ENCODE measurements around the gene SLC44A1.
"Not testable (repeated sequence)": the region's sequence is repeated elsewhere in the genome, so short reads cannot be mapped to it uniquely, and the experiment has no call there.

SLC44A1 gene

DNA sequence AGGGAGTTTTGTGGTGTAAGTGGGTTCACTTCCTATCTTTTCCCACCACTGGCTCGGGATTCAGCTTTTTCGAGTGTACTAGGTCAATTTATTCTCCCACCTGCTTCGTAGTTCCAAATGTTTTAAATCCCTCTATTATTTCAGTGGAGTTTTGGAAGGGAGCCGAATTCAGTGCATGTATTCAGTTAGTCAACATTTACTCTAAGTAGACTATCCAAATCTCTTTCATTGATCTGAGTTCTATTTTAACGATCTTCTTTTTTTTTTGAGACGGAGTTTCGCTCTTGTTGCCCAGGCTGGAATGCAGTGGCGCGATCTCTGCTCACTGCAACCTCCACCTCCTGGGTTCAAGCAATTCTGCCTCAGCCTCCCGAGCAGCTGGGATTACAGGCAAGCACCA lies 23.8 kb downstream of the SLC44A1 start:
- H4K8ac ChIP-seq (ENCODE audit: low read length); H2BK15ac ChIP-seq (ENCODE audit: low read depth, poor library complexity, severe bottlenecking); DNase-seq; H3K4me1 ChIP-seq (ENCODE audit: control insufficient read depth, insufficient read depth, low read depth, low read length); H3K4me3 ChIP-seq (ENCODE audit: insufficient read depth in 1 of 2, low read depth in 1 of 2, low read length in 2 of 2); H4K91ac ChIP-seq (ENCODE audit: low read length); H2AFZ ChIP-seq (ENCODE audit: low read depth, low read length); H3K18ac ChIP-seq (ENCODE audit: low read depth in 1 of 2, low read length in 2 of 2); H2BK5ac ChIP-seq (ENCODE audit: low read depth, low read length, poor library complexity, severe bottlenecking); H3K36me3 ChIP-seq (ENCODE audit: control insufficient read depth in 1 of 2, insufficient read depth in 2 of 2, low read depth in 1 of 2, low read length in 2 of 2); H2AK5ac ChIP-seq (ENCODE audit: low read length, severe bottlenecking); H2BK12ac ChIP-seq (ENCODE audit: low read length in 2 of 2); H3K14ac ChIP-seq (ENCODE audit: low read length in 2 of 2); H3K9ac ChIP-seq (ENCODE audit: low read length); H3K23ac ChIP-seq (ENCODE audit: low read length in 2 of 2); H3K4ac ChIP-seq (ENCODE audit: low read depth in 1 of 2, low read length in 2 of 2); H3K4me2 ChIP-seq (ENCODE audit: low read length, poor library complexity, severe bottlenecking); H3K27ac ChIP-seq (ENCODE audit: low read length, poor library complexity, severe bottlenecking); H3K9me3 ChIP-seq (ENCODE audit: control insufficient read depth, low read length); H3K27me3 ChIP-seq (ENCODE audit: control insufficient read depth in 1 of 2, insufficient read depth in 1 of 2, low read length in 2 of 2); H2BK120ac ChIP-seq (ENCODE audit: low read depth, low read length): not testable (repeated sequence)
- WGBS, result 100% methylated on average over 7 of the region's 10 CpGs
- peaks cover 25% of the 10 kb centered on the region for H3K79me1 ChIP-seq (replicated peaks; ENCODE audit: low read length, poor library complexity, severe bottlenecking)

GRCh38 chr9:105269593-105269992 lies 25.1 kb downstream of the SLC44A1 start:
- Histone ChIP-seq H3K18ac (ENCODE audit: low read depth in 1 of 2, low read length in 2 of 2) (no peak overlapping the region), H3K79me1 (replicated peaks; ENCODE audit: low read length, poor library complexity, severe bottlenecking) (peaks cover 27% of the 10 kb centered on the region), H3K9me3 (ENCODE audit: control insufficient read depth, low read length) (no peaks in the 10 kb centered on the region), H3K4ac (ENCODE audit: low read depth in 1 of 2, low read length in 2 of 2) (no peak overlapping the region), H3K23ac (ENCODE audit: low read length in 2 of 2) (no peak overlapping the region), H2BK15ac (ENCODE audit: low read depth, poor library complexity, severe bottlenecking) (no peak overlapping the region), H3K27me3 (ENCODE audit: control insufficient read depth in 1 of 2, insufficient read depth in 1 of 2, low read length in 2 of 2) (no peaks in the 10 kb centered on the region), H3K14ac (ENCODE audit: low read length in 2 of 2) (no peak overlapping the region), H2BK120ac (ENCODE audit: low read depth, low read length) (no peak overlapping the region), H2AK5ac (ENCODE audit: low read length, severe bottlenecking) (no peak overlapping the region), H2AFZ (ENCODE audit: low read depth, low read length) (no peak overlapping the region), H3K4me1 (ENCODE audit: control insufficient read depth, insufficient read depth, low read depth, low read length) (no peaks in the 10 kb centered on the region), H3K9ac (ENCODE audit: low read length) (no peak overlapping the region), H4K91ac (ENCODE audit: low read length) (no peak overlapping the region), H3K4me2 (ENCODE audit: low read length, poor library complexity, severe bottlenecking) (no peak overlapping the region), H3K36me3 (ENCODE audit: control insufficient read depth in 1 of 2, insufficient read depth in 2 of 2, low read depth in 1 of 2, low read length in 2 of 2) (peaks cover 0 to 5% of the 10 kb centered on the region in 2 experiments), H3K4me3 (ENCODE audit: insufficient read depth in 1 of 2, low read depth in 1 of 2, low read length in 2 of 2) (no peak overlapping the region), H2BK12ac (ENCODE audit: low read length in 2 of 2) (no peak overlapping the region), H4K8ac (ENCODE audit: low read length) (no peak overlapping the region), H2BK5ac (ENCODE audit: low read depth, low read length, poor library complexity, severe bottlenecking) (no peak overlapping the region), H3K27ac (ENCODE audit: low read length, poor library complexity, severe bottlenecking) (no peak overlapping the region)
- WGBS, result 92% methylated on average over 2 of the region's 2 CpGs
- DNase-seq, result no peak

DNA sequence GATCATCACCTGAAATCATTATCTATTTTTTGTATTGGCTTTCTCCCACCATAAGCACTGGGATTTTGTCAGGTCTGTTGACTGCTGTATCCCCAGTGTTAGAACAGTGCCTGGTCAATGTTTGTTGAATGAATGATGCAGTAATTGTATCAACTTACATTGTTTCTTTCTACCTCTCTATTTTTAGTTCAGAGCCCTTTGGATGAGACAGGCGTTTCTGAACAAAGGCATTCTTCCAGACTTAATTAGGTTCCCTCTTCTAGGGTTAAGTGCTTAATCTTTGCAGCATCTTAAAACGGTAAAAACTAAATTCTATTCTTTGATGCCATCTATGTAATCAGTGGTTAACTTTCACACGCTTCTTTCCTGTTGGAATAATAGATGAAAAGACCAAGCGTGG lies 26.3 kb downstream of the SLC44A1 start:
- Histone ChIP-seq H3K4me3 (ENCODE audit: insufficient read depth in 1 of 2, low read depth in 1 of 2, low read length in 2 of 2) (no peak overlapping the region), H3K79me1 (replicated peaks; ENCODE audit: low read length, poor library complexity, severe bottlenecking) (peaks cover 24% of the 10 kb centered on the region), H3K9me3 (ENCODE audit: control insufficient read depth, low read length) (no peaks in the 10 kb centered on the region), H3K14ac (ENCODE audit: low read length in 2 of 2) (no peak overlapping the region), H2AFZ (ENCODE audit: low read depth, low read length) (no peak overlapping the region), H3K23ac (ENCODE audit: low read length in 2 of 2) (no peak overlapping the region), H2BK120ac (ENCODE audit: low read depth, low read length) (no peak overlapping the region), H3K4ac (ENCODE audit: low read depth in 1 of 2, low read length in 2 of 2) (no peak overlapping the region), H2AK5ac (ENCODE audit: low read length, severe bottlenecking) (no peak overlapping the region), H3K27ac (ENCODE audit: low read length, poor library complexity, severe bottlenecking) (no peak overlapping the region), H2BK5ac (ENCODE audit: low read depth, low read length, poor library complexity, severe bottlenecking) (no peak overlapping the region), H2BK12ac (ENCODE audit: low read length in 2 of 2) (no peak overlapping the region), H3K27me3 (ENCODE audit: control insufficient read depth in 1 of 2, insufficient read depth in 1 of 2, low read length in 2 of 2) (no peaks in the 10 kb centered on the region), H3K18ac (ENCODE audit: low read depth in 1 of 2, low read length in 2 of 2) (no peak overlapping the region), H3K9ac (ENCODE audit: low read length) (no peak overlapping the region), H2BK15ac (ENCODE audit: low read depth, poor library complexity, severe bottlenecking) (no peak overlapping the region), H3K4me2 (ENCODE audit: low read length, poor library complexity, severe bottlenecking) (no peak overlapping the region), H3K4me1 (ENCODE audit: control insufficient read depth, insufficient read depth, low read depth, low read length) (no peaks in the 10 kb centered on the region), H4K91ac (ENCODE audit: low read length) (no peak overlapping the region), H3K36me3 (ENCODE audit: control insufficient read depth in 1 of 2, insufficient read depth in 2 of 2, low read depth in 1 of 2, low read length in 2 of 2) (peaks cover 0 to under 1% of the 10 kb centered on the region in 2 experiments), H4K8ac (ENCODE audit: low read length) (no peak overlapping the region)
- 85% methylated on average over 4 of the region's 4 CpGs for WGBS
- no peak for DNase-seq

GRCh38 chr9:105273731-105274130 lies 29.3 kb downstream of the SLC44A1 start:
- H3K4me2 ChIP-seq (ENCODE audit: low read length, poor library complexity, severe bottlenecking), result no peak overlapping the region
- H3K4me1 ChIP-seq (ENCODE audit: control insufficient read depth, insufficient read depth, low read depth, low read length), result no peaks in the 10 kb centered on the region
- H2BK12ac ChIP-seq (ENCODE audit: low read length in 2 of 2), result no peak overlapping the region
- H3K27ac ChIP-seq (ENCODE audit: low read length, poor library complexity, severe bottlenecking), result no peak overlapping the region
- H3K9ac ChIP-seq (ENCODE audit: low read length), result no peak overlapping the region
- DNase-seq, result no peak
- no peaks in the 10 kb centered on the region for H3K9me3 ChIP-seq (ENCODE audit: control insufficient read depth, low read length)
- no peak overlapping the region for H4K8ac ChIP-seq (ENCODE audit: low read length)
- H3K79me1 ChIP-seq (replicated peaks; ENCODE audit: low read length, poor library complexity, severe bottlenecking), result peaks cover 18% of the 10 kb centered on the region
- no peak overlapping the region for H2AK5ac ChIP-seq (ENCODE audit: low read length, severe bottlenecking)
- no peak overlapping the region for H2BK120ac ChIP-seq (ENCODE audit: low read depth, low read length)
- no peaks in the 10 kb centered on the region for H3K27me3 ChIP-seq (ENCODE audit: control insufficient read depth in 1 of 2, insufficient read depth in 1 of 2, low read length in 2 of 2)
- WGBS, result no CpG with 5 or more reads among the region's 1 CpG
- H3K18ac ChIP-seq (ENCODE audit: low read depth in 1 of 2, low read length in 2 of 2), result no peak overlapping the region
- H2AFZ ChIP-seq (ENCODE audit: low read depth, low read length), result no peak overlapping the region
- no peak overlapping the region for H3K14ac ChIP-seq (ENCODE audit: low read length in 2 of 2)
- H3K4ac ChIP-seq (ENCODE audit: low read depth in 1 of 2, low read length in 2 of 2), result no peak overlapping the region
- H3K36me3 ChIP-seq (ENCODE audit: control insufficient read depth in 1 of 2, insufficient read depth in 2 of 2, low read depth in 1 of 2, low read length in 2 of 2), result no peaks in the 10 kb centered on the region
- no peak overlapping the region for H2BK15ac ChIP-seq (ENCODE audit: low read depth, poor library complexity, severe bottlenecking)
- no peak overlapping the region for H3K23ac ChIP-seq (ENCODE audit: low read length in 2 of 2)
- no peak overlapping the region for H3K4me3 ChIP-seq (ENCODE audit: insufficient read depth in 1 of 2, low read depth in 1 of 2, low read length in 2 of 2)
- no peak overlapping the region for H2BK5ac ChIP-seq (ENCODE audit: low read depth, low read length, poor library complexity, severe bottlenecking)
- no peak overlapping the region for H4K91ac ChIP-seq (ENCODE audit: low read length)

Measured in mesenchymal stem cell (in vitro differentiated cells and primary cell).